HTERT RPE-1 (cell line): ENCODE measurements around the gene GCNT2.
"Not testable (repeated sequence)": the region's sequence is repeated elsewhere in the genome, so short reads cannot be mapped to it uniquely, and the experiment has no call there.

Source experiments
- in situ Hi-C: fragments of 300-500 bp; cut with MboI; formaldehyde crosslinking; loops from 4 replicates; pipeline ENCODE4 v1.14.3; 2020; ENCODE audit warnings: low sequenced_read_pairs

The GCNT2 gene

DNA sequence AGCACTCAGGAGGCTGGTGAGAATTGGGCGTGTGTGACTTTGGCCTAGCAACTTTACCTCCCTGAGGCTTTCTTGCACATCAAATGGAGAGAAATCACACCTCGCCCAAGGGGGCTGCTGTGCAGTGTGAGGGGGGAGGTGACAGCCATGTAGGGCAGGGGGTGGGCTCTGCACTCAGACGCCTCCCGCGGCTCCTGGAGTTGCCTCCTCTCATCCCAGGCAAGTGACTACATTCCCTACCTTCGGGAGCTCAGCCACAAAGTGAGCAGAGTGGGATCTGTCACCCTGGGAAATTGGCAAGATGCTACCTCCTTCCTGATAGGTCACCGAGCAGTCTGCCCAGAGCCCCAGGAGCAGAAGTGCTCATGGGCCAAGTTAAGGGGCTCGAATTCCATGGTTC, 56.0 kb downstream of the GCNT2 start:
- in situ Hi-C loops, result no loop called here

DNA sequence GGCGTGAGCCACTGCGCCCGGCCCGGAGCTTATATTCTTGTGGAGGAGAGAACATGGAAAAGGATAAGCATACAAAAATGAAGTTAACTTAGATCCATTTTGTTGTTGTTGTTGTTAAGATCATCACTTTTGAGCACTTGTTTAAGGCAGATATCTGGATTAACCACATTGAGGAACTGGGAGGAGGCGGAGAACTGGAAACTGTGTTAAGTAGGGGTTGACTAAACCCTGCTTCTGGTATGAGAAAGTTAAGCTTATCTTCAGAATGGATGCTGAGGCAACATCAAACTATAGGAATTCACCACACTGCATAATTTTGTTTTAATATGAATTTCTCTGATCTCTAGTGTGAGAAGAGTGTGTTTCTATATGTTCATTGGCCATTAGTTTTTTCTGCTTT, 57.6 kb downstream of the GCNT2 start:
- in situ Hi-C loops, result no loop called here

DNA sequence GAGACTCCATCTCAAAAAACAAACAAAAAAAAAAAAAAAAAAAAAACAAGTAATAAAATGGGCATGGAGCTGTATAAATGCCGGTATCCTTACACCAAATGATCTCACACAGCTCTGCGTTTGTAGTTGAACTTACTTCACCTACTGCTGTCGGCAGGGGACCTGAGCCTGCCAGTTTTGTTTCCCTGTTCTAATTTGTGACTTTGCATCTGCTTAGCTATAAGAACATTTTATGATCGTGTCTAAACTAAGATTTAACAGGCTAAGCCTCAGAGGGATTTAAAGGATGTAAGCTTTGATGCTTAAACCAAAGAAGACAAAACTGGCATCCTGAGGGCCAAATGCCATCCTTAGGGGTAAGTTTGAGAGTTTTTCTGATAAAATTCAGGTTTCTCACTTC, 58.7 kb downstream of the GCNT2 start:
- in situ Hi-C loops, result no loop called here

DNA sequence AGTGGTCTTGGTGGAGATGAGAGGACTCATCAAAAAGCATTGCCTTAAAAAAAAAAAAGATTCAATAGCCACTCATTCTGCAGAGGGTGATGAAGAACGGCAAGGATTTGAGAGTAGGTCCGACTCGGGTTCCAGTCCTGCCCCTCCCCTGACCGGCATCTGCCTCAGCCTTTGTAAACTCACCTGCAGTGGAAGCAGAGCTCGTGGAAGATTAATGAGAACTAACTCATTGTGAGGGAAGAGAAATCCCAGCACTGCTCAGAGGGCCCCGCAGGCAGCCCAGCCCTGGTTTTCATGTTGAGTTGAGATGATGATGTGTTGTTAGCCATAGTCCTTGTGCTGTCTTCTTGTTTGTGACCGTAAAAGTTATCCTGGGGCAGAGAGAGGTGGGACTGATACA, 59.4 kb downstream of the GCNT2 start:
- in situ Hi-C loops, result no loop called here

DNA sequence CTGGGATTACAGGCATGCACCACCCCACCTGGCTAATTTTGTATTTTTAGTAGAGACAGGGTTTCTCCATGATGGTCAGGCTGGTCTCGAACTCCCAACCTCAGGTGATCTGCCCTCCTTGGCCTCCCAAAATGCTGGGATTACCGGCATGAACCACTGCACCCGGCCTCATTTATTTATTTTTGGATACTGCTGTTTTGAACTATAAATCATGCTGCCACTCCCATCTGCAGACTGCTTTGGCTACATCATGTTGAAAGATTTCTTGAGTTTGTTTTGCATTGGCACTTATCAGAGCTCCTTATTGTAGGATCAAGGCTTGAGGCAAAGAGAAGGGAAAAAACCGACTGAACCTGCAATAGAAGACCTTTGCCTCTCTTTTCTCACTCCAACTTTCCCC, 60.3 kb downstream of the GCNT2 start:
- in situ Hi-C loops, result not testable (repeated sequence)

DNA sequence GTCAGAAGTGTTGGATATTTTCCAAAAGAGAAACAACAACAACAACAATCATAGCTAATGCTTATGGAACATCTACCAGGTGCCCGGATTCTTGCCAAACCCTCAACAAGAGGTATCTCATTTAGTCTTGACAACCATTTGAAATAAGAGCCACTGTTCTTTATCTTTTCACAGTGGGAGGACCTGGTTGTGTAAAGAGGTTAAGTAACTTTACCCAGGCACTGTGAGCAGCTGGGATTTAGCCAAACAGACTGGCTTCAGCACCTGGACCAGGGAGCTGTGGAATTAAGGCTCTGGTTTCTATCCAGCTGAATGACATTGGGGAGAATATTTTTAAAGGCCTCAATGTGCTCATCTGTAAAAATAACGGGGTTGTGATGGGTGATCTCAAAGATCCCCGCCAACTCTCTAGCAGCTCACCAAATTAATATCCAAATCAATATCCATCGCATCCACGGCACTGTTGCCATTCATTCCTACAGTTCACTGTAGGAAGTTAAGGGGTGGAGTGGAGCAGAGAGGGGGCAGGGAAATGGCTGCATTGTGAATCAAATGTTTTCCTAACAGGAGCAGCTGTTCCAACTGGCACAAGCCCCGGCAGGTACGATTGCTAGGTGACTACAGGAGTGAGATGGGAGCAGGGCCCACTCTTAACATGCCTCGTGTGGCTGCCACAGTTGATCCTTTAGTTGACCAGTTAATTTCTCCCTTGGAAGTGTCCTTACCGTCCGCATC, 61.8 kb downstream of the GCNT2 start:
- in situ Hi-C loops, result no loop called here

DNA sequence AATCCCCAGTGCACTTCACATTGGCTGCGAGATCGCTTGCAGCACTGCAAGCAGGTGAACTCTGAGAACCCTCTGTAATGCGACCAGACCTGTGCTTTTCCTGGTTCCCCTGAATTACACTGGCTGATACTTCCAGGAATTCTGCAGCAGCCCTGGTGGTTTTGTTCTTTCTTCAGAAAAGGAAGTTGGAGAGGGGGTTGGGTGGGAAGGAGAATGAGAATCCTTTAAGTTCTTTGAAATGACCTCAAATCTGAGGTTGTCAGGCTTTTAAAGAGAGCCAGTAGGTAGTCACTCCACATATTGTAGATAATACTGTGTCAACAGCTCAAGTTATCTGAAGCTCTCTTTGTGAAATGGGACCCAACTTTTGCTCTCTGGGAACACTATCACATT, 62.4 kb downstream of the GCNT2 start:
- in situ Hi-C loops, result no loop called here

DNA sequence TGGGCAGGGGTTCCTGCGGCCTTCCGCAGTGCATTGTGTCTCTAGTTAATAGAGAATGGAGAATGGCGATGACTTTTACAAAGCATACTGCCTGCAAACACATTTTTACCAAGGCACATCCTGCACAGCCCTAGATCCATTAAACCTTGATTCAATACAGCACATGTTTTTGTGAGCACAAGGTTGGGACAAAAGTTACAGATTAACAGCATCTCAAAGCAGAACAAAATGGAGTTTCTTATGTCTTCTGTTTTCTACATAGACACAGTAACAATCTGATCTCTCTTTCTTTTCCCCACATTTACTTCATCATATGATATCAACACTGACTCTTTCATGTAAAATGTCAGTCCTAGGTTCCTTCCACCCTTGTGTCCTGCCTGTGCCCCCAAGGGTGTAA, 63.5 kb downstream of the GCNT2 start:
- in situ Hi-C loops, result no loop called here

DNA sequence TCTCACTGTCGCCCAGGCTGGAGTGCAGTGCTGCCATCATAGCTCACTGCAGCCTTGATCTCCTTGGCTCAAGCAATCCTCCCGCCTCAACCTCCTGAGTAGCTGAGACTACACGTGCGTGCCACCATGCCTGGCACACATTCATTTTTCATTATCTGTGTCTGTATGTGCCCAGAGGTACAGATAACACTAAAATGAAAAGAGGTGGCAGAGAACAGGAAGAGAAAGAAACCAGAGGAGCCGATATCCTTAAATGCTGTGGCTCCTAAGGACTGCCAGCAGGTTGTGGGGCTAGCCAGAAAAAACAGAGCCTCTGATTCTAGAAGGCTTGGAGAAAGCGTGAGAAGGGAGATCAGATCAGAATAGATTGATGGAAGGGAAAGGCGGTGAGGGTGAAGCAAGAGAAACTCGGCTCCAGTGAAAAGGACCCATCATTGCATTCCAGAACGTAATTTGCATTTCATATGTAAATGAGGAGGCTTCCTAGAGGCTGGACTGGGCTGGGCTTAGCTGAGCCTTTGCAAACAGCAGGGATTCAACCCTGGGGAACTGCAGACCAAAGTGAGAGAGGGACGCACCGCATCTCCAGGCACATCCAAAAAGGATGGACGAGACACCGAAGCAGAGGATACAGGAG, 64.2 kb downstream of the GCNT2 start:
- in situ Hi-C loops, result no loop called here

DNA sequence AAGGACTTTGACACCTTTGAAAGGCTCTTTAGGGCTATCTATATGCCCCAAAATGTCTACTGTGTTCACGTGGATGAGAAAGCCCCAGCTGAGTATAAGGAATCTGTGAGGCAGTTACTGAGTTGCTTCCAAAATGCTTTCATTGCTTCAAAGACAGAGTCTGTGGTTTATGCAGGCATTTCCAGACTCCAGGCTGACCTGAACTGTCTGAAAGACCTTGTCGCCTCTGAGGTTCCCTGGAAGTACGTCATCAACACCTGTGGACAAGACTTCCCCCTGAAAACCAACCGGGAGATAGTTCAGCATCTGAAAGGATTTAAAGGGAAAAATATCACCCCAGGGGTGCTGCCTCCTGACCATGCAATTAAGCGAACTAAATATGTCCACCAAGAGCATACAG, 65.2 kb downstream of the GCNT2 start:
- in situ Hi-C loops, result no loop called here

DNA sequence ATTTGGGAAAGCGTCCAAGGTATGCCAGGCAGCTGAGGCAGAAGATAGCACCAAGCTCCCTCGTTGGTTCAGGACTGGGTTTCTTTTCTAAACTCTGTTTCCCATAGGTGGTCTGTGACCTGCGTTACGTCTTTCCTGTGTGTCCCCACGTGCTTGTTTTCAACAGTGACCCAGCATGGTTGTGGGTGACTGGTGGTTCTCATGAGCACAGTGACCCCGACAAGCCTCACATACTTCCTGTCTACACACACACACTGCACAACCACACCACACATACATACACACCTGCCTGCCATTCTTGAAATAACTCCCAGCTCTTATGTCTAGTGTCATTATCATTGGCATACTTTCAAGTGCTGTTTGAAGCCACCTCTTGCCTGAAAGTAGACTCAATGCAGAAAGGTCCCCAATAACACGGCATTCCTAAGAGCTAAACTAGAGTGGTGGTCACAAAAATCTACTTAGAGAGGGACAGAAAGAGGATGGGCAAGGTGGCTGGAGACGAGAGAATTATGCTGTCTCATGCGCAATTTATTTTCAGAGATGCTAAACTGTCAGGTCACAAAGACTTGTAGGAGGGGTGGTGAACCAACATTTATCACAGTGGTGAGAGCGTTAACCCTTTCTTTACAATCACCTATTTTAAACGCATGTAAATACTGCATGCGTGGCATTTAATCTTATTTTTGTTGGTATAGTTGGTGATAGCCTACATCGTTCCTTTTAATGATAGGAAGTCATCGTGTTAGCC, 66.7 kb downstream of the GCNT2 start:
- in situ Hi-C loops, result no loop called here

DNA sequence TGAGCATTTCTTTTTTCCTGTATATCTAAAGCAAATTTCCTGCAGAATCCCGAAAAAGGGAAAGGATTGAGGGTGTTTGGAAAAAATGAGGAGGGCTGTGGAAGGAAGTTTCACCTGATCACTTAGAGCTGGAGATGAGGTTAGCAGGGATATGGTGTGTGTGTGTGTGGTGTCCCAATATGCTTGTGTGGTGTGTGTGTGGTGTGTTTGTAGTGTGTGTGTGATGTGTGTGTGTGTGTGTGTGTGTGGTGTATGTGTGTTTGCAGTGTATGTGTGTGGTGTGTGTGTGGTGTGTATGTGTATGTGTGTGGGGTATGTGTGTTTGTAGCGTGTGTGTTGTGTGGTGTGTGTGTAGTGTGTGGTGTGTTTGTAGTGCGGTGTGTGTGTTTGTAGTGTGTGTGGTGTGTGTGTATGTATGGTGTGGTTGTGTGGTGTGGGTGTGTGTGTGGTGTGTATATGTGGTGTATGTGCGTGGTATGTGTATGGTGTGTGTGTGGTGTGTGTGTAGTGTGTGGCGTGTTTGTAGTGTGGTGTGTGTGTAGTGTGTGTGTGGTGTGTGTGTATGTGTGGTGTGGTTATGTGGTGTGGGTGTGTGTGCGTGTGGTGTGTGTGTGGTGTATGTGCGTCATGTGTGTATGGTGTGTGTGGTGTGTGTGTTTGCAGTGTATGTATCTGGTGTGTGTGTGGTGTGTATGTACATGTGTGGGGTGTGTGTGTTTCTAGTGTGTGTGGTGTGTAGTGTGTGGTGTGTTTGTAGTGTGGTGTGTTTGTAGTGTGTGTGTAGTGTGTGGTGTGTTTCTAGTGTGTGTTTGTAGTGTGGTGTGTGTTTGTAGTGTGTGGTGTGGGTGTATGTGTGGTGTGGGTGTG, 67.6 kb downstream of the GCNT2 start:
- in situ Hi-C loops, result no loop called here

DNA sequence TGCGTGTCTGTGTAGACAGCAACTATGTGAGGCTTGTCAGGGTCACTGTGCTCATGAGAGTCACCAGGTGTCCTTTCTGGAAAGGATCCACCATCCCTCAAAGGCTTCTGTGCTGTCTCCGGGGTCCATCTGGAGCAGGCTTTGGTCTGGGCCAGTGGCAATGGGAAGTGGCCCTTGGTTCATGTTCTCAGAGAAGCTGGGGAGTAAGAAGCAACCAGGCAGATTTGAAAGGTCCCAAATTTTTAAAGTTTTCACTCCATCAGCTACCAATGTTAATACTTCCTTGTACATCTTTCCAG, 68.2 kb downstream of the GCNT2 start:
- in situ Hi-C loops, result no loop called here

DNA sequence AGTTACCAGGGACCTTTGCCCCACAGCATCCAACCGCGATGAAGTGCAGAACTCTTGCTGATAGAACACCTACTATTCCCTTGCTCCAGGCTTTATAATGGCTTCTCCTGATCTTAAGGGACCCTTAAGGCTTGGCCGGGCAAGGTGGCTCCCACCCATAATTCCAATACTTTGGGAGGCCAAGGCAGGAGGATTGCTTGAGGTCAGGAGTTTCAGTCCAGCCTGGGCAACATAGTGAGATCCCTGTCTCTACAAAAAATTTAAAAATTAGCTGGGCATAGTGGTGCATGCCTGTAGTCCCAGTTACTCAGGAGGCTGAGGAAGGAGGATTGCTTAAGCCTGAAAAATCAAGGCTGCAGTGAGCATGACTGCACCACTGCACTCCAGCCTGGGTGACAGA, 68.8 kb downstream of the GCNT2 start:
- in situ Hi-C loops, result no loop called here

DNA sequence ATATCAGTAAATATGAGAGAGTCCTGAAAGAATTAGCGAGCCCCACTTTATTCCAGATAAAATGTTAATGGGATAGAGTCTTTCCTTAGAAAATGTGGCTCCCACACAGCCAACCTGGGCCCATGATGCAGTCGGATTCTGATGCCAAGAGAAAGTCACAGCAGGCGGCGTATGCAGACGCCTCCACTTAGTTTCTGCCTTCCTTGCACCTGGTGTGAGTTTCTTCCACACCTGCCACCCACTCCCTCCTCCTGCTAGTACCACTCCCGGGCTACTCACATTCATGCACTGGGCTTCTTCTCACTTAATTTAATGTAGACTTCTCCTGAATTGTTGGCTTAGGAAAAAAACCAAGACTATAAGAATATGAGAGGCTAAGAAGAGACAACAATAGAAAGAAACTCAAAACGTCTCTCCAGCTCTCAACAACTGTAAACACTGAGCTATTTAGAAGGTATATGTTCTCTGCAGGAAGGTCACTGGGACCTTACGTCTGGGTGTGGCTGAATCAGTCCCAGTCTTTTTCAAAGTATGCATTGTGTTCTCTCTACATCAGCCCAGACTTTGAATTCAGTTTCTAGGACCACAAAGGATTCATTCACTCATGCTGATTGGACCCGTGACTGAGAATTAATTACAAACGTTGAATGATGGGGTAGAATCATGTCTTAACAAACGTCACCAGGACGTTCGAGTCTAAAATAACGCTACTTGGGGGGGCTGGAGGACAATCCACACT, 70.4 kb downstream of the GCNT2 start:
- in situ Hi-C loops, result no loop called here

DNA sequence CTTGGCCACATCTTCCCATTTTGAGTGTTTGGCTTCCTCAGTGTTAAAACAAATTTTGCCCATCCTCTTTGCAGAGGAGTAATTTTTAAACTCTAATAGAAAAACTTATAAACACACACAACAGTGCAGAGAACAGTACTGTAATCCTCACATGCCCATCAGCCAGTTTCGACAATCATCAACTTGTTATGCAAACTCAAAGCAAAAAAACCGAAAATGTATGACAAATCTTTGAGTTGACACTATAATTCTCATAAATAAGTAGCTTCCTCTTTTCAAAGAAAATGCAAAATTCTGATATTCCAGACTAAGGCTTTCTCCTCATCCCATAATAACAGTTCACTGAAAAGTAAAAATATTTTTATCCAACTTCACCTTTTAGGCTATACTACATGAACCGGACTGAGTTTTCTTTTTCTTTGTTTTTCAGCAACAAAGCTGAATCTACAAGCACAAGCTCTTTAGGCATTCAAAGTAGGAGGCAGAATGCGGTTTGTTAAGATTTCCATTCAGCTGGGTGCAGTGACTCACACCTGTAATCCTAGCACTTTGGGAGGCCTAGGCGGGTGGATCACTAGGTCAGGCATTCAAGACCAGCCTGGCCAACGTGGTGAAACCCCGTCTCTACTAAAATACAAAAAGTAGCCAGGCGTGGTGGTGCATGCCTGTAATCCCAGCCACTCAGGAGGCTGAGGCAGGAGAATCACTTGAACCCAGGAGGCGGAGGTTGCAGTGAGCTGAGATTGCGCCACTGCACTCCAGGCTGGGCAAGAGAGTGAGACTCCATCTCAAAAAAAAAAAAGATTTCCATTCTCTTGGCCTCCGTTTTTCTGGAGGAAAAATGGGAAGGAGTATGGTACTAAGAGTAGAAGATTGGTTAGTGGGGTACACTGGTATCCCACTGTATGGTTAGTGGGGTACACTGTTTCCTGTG, 74.8 kb downstream of the GCNT2 start:
- in situ Hi-C loops, result no loop called here

DNA sequence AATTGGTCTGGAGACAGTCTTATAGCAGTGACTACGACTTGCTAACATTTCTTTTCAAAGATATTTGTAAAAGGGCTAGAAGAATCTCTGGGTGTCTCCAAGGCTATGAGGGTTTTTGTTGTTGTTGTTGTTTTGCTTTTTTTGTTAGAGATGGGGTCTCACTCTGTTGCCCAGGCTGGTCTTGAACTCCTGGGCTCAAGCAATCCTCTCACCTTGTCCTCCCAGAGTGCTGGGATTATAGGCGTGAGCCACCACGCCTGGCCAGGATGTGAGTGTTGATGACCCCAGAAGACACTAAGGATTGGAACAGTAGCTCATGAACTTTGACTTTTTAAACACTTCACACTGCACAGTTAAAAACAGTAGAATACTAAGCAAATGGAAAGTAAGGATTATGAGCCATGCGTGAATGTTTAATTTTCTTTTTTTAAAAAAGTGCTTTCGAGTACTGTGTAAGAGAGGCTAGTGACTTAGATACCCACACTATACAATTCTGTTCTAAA, 76.4 kb downstream of the GCNT2 start:
- in situ Hi-C loops, result no loop called here

DNA sequence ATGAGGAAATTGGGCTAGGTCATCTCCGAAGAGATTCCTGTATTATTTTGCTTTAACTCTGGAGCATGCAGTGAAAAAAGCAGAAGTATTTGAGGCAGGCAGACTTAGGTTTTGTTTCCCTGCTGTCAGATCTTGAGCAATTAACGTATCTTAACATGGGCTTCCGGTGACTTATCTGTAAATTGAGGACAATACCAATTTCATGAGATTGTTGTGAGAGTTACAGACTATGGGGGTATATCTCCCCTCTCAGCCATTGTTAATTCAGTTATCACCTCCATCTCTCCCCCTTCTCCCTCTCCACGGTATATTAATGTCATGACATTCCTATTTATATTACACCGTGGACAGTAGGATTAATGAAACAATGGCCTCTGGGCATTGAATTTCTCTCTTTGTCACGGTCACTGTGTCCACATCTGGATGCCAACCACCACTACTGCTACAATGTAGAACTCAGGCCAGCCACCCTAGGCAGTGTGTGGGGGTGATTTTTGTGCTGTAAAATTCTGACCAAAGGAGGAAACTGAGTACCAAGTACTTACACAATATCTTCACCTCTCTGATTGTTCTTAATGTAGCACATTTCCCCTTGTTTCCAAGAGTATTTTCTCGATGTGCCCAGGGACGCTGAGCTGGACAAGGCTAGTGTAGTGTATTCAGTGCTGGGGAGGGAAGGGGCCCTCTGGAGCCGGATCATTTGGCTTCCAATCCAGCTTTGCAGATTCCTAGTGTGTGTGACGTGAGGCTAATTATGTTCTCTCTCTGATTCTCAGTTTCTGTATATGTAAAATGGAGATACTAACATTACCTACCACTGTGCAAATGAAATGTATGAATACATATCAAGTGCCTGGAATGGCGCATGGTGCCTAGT, 77.2 kb downstream of the GCNT2 start:
- in situ Hi-C loops, result no loop called here

DNA sequence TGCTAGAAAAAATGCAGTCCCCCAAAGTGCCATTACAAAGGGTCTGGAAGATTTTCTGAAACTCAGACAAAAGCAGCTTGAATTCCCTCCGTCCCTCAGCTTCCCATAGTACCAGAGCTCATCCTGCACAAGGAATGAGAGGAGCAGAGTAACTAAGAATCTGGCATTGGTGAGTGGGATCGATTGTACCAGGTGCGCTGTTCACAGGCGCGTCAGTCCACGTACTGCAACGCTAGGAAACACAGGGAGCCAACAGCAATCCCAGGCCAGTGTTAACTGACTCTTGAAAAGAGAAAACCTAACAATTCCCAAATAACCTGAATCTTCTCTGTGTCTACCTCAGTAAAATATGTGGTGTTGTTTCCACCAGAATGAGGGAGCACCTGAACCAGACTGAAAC, 77.9 kb downstream of the GCNT2 start:
- in situ Hi-C loops, result no loop called here
